ENCODE measurements around the gene ZC3H7A. TPM values are rescaled to one million over a fixed set of nuclear protein-coding genes. Genes with fewer than 3 reads are reported as not detected.
A peak's percentile ranks its signal among the peaks of the same experiment; 100 is the strongest.

The ZC3H7A gene
- total RNA-seq, 1 donor from 2014 or later: 52.6 TPM

DNA sequence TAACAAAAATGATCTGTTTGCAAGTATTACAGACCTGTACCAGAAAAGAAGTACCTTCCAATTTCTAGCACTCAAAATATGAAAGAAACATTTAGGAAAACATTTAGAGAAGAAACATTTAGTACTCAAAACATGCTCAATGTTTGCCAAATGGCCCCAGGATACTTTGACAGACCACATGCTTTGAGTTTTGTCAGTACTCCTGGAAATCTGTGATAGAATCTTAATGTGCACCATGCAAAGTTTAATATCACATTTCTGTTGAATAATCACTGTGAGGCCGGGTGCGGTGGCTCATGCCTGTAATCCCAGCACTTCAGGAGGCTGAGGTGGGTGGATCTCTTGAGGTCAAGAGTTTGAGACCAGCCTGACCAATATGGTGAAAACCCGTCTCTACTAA, 8.5 kb upstream of the ZC3H7A start:
- Histone ChIP-seq H3K36me3 (ENCODE audit: control insufficient read depth, insufficient read depth, low read length) (no peaks in the 10 kb centered on the region), H3K27me3 (ENCODE audit: control insufficient read depth, insufficient read depth, low read length) (no peaks in the 10 kb centered on the region), H3K4me3 (ENCODE audit: low read depth, low read length) (no peak overlapping the region)
- TF ChIP-seq, protein P1, sequence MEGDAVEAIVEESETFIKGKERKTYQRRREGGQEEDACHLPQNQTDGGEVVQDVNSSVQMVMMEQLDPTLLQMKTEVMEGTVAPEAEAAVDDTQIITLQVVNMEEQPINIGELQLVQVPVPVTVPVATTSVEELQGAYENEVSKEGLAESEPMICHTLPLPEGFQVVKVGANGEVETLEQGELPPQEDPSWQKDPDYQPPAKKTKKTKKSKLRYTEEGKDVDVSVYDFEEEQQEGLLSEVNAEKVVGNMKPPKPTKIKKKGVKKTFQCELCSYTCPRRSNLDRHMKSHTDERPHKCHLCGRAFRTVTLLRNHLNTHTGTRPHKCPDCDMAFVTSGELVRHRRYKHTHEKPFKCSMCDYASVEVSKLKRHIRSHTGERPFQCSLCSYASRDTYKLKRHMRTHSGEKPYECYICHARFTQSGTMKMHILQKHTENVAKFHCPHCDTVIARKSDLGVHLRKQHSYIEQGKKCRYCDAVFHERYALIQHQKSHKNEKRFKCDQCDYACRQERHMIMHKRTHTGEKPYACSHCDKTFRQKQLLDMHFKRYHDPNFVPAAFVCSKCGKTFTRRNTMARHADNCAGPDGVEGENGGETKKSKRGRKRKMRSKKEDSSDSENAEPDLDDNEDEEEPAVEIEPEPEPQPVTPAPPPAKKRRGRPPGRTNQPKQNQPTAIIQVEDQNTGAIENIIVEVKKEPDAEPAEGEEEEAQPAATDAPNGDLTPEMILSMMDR (IDR thresholded peaks at IDR 0.05; ENCODE audit: insufficient read depth, low read length, poor library complexity, severe bottlenecking): no peak
- DNase-seq (ENCODE audit: low read depth): no peak

DNA sequence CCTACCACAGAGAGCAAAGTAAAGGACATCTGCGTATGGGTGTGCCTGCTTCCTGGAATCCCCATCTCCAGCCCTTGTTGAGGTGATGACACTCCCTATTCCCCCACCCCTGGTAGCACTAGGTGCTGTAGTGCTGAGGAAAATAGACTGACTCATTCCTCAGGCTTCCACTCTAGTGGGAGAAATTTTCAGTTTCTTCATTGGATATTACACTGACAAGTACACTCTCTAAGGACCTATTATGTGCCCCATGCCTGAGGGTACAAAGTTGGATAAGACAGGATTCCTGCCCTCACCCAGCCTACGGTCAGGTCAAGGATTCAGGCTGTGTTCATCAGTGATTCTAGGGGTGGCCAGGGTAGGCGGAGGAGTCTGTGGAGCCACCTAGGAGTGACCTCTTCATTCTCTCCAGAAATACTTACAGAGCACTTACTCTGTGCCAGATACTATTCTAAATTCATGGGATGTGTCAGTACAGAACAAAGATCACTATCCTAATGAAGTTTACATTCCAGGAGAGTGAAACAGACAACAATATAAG, 4.5 kb upstream of the ZC3H7A start:
- H3K4me3 ChIP-seq (ENCODE audit: low read depth, low read length): no peak overlapping the region
- no peaks in the 10 kb centered on the region for H3K27me3 ChIP-seq (ENCODE audit: control insufficient read depth, insufficient read depth, low read length)
- DNase-seq (ENCODE audit: low read depth): no peak
- TF ChIP-seq, protein P1 (IDR thresholded peaks at IDR 0.05; ENCODE audit: insufficient read depth, low read length, poor library complexity, severe bottlenecking): no peak
- H3K36me3 ChIP-seq (ENCODE audit: control insufficient read depth, insufficient read depth, low read length): no peaks in the 10 kb centered on the region

DNA sequence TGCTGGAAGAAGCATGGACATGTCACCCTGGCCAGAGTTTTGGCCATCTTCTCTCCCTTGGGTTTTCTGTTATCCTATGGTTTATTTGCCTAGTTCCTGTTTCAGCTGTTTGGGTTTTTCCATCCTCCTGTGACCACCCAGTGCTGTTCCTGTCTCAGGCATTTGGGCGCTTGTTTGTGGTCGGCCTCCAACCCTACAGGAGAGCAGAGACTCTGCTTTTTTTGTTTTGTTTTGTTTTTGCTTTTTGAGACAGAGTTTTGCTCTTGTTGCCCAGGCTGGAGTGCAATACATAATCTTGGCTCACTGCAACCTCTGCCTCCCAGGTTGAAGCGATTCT, 3.3 kb upstream of the ZC3H7A start:
- TF ChIP-seq, protein P1 (IDR thresholded peaks at IDR 0.05; ENCODE audit: insufficient read depth, low read length, poor library complexity, severe bottlenecking): no peak
- H3K27me3 ChIP-seq (ENCODE audit: control insufficient read depth, insufficient read depth, low read length): no peaks in the 10 kb centered on the region
- no peak for DNase-seq (ENCODE audit: low read depth)

DNA sequence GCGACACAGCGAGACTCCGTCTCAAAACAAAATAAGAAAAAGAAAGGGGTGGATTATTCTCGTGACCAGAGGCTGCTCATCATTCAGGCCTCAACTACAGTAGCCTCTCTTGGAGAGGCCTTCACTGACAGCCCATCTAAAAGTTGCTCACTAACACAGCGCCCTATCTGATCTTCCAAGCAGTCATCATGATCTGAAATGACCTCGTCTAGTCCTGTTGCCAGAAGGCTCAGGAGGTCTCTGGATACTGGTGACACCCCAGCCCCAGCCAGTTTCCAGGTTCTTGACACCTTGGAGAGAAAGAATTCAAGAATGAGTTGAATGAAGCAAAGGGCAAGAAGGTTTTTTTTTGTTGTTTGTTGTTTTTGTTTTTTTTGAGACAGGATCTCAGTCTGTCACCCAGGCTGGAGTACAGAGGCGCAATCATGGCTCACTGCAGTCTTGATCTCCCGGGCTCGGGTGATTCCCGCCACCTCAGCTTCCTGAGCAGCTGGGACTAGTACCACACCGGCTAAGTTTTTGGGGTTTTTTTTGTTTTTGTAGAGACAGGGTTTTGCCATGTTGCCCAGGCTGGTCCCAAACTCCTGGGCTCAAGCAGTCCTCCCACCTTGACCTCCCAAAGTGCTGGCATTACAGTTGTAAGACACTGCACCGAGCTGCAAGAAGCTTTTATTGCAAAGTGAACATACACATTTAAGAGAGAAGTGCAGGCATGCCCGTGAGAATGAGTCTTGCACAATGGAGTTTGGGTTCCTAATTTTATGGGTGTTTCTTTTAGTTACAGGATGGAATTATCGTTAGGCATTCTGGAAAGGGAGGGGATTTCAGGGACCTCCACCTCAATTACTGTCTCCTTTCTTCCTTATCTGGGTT, 2.7 kb upstream of the ZC3H7A start:
- Histone ChIP-seq H3K4me3 (ENCODE audit: low read depth, low read length) (no peak overlapping the region), H3K27me3 (ENCODE audit: control insufficient read depth, insufficient read depth, low read length) (no peaks in the 10 kb centered on the region), H3K36me3 (ENCODE audit: control insufficient read depth, insufficient read depth, low read length) (no peaks in the 10 kb centered on the region)
- no peak for DNase-seq (ENCODE audit: low read depth)
- TF ChIP-seq, protein P1 (IDR thresholded peaks at IDR 0.05; ENCODE audit: insufficient read depth, low read length, poor library complexity, severe bottlenecking): no peak

More for the DNA sequence above, 3.3 kb upstream of the ZC3H7A start:
- H3K4me3 ChIP-seq (ENCODE audit: low read depth, low read length): no peak overlapping the region
- no peaks in the 10 kb centered on the region for H3K36me3 ChIP-seq (ENCODE audit: control insufficient read depth, insufficient read depth, low read length)

DNA sequence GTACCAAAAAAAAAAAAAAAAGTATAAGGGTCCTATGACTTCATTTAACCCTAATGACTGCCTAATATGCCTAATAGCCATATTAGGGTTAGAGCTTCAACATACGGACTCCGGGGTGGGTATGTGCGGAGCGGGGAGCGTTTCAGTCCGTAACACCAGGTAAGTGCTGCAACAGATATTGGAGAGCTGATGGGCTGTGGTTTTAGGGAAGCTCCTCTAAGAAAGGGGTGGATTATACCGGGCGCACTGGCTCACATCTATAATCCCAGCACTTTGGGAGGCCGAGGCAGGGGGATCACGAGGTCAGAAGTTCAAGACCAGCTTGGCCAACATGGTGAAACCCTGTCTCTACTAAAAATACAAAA, 1.9 kb upstream of the ZC3H7A start:
- Histone ChIP-seq H3K4me3 (ENCODE audit: low read depth, low read length) (no peak overlapping the region), H3K27me3 (ENCODE audit: control insufficient read depth, insufficient read depth, low read length) (no peaks in the 10 kb centered on the region), H3K36me3 (ENCODE audit: control insufficient read depth, insufficient read depth, low read length) (no peaks in the 10 kb centered on the region)
- TF ChIP-seq, protein P1 (IDR thresholded peaks at IDR 0.05; ENCODE audit: insufficient read depth, low read length, poor library complexity, severe bottlenecking): no peak
- DNase-seq (ENCODE audit: low read depth): no peak

DNA sequence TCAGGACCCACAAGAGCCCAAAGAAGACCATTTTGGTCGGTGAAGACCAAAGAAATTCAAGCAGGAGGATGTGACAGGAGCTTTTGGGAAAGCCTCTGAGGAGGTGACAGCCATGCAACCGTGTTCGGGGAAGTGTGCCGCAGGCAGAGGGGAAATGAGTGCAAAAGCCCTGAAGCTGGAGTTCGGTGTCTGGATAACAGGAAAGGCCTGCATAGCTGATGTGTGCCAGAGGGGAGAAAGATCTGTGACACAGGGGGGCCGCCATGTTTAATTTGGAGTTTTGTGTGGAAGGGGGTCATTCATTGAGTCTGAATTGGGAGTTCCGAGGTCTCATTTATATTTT, 870 bp upstream of the ZC3H7A start:
- TF ChIP-seq, protein P1 (IDR thresholded peaks at IDR 0.05; ENCODE audit: insufficient read depth, low read length, poor library complexity, severe bottlenecking): no peak
- DNase-seq (ENCODE audit: low read depth): no peak
- Histone ChIP-seq H3K4me3 (ENCODE audit: low read depth, low read length) (peak overlapping the region; percentile 50), H3K27me3 (ENCODE audit: control insufficient read depth, insufficient read depth, low read length) (no peaks in the 10 kb centered on the region), H3K36me3 (ENCODE audit: control insufficient read depth, insufficient read depth, low read length) (no peaks in the 10 kb centered on the region)
